Activated effector memory CD4-positive, alpha-beta T cell treated with Interleukin-2 at 50 U/mL for 16 hours (primary cell): ENCODE data around the gene MED29.
"Not testable (repeated sequence)": the region's sequence is repeated elsewhere in the genome, so short reads cannot be mapped to it uniquely, and the experiment has no call there.

Source experiments
- DNase-seq: peaks from one replicate; pipeline ENCODE4 v3.0.0-alpha.2; 2020

MED29 gene

GRCh38 chr19:39372047-39372802, 19.0 kb upstream of the MED29 start:
- DNase-seq: no peak

GRCh38 chr19:39372941-39373340, 18.2 kb upstream of the MED29 start:
- DNase-seq: no peak

GRCh38 chr19:39375929-39376328, 15.2 kb upstream of the MED29 start:
- no peak for DNase-seq

DNA sequence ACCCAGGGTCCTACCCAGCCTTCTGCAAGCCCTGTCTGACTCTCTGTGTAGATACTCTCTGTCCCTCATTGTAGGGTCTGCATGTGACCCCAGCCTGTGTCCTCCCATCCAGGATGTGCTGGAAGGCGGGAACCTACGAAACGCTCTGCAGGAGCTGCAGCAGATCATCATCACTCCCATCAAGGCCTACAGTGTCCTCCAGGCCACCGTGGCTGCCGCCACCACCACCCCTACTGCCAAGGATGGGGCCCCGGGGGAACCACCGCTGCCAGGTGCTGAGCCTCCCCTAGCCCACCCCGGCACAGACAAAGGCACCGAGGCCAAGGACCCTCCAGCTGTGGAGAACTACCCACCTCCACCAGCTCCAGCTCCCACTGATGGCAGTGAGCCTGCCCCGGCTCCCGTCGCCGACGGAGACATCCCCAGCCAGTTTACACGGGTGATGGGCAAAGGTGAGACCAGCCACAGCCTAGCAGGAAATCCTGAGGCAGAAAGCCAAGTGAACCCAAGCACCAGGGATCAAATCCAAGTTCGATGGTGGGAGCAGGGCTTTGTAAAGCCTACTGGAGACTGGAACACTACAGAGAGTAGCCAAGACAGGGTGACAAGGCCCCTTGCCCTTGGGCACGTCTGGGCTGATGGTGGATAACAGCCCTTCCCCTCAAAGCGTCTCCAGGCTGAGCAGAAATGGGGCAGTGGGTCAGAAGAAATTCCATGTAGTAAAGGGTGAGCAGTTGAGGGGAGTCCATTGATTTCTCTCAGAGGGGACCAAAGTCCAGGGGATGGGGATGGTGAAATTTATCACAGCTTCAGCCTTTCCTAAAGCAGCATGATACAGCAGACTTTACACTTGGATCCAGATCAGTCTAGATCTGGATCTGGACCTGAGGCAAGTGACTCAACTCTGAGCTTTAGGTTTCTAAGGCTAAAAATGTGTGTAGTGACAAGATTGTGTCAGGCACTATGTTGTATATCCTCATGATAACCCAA, 13.5 kb upstream of the MED29 start:
- no peak for DNase-seq

DNA sequence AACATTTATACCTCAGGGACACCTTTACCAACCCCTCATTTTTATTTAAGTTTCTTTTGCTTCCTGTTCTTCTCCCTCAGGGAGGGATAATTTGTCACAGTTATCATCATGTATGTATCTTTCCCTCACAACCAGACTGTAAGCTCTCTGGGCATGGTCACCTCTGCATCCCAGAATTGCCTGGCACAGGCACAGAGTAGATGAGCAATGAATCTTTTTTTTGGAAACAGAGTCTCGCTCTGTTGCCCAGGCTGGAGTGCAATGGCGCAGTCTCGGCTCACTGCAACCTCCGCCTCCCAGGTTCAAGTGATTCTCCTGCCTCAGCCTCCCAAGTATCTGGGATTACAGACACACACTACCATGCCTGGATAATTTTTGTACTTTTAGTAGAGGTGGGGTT, 11.8 kb upstream of the MED29 start:
- not testable (repeated sequence) for DNase-seq

DNA sequence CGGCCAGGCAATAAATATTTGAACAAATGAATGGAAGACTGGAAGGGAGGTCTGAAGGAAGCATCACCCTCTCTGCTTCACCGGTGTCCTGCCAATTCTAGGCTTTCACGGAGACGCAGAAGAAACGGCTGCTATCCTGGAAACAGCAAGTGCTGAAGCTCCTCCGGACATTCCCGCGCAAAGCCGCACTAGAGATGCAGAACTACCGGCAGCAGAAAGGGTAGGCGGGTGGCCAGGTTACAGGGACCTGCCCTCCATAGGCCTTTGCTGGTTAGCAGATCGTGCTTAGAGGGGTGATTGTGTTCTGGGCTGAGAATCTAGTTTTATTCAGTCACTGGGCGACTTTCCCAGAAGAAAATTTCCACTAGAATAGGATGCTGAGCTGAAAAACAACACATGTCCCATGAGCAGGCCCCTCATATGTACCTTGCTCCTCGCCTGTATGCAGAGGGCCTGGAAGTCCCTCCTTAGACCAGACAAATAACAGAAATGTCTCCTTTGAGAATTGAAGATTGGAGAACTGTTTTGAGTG, 11.2 kb upstream of the MED29 start:
- no peak for DNase-seq

DNA sequence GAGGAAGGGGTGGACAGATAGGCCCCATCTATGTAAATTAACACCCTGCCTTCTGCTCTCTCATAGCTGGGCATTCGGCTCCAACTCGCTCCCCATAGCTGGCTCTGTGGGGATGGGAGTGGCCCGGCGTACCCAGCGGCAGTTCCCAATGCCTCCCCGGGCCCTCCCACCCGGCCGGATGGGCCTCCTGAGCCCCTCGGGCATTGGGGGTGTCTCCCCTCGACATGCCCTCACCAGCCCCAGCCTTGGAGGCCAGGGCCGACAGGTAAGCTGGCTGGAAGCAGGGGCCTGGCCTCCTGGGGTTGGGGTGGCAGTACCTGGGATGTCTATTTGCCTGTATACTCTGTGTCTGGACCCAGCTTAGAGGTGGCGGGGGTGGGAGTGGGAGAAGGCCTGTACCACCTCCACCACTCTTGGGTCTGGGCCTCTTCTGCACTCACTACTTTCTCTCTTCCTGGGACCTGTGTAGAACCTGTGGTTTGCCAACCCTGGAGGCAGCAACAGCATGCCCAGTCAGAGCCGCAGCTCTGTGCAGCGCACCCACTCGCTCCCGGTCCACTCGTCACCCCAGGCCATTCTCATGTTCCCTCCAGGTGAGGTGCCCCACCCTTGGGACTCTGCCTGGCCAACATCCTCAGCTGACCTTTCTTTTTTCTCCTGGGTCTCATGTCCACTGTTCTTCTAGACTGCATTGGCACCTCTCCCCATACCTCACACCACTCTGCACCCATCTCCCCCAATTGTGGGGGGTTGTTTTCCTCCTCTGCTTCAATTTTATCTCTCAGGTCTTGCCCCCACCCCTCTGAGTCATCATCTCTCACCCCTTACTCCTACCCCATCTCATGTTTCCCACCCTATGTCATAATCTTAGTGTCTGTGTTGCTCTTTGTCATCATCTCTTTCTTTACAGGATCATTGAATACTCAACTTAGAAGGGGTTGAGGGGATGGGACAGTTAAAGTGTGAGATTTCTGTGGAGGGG, 10.4 kb upstream of the MED29 start:
- DNase-seq: no peak

GRCh38 chr19:39381910-39382611, 9.1 kb upstream of the MED29 start:
- DNase-seq: no peak

- no peak for DNase-seq
These were observed 8.0 kb upstream of the MED29 start for GRCh38 chr19:39382991-39383828.

- no peak for DNase-seq
These were observed 6.2 kb upstream of the MED29 start for GRCh38 chr19:39384839-39385568.

GRCh38 chr19:39385629-39386411, 5.4 kb upstream of the MED29 start:
- no peak for DNase-seq

DNA sequence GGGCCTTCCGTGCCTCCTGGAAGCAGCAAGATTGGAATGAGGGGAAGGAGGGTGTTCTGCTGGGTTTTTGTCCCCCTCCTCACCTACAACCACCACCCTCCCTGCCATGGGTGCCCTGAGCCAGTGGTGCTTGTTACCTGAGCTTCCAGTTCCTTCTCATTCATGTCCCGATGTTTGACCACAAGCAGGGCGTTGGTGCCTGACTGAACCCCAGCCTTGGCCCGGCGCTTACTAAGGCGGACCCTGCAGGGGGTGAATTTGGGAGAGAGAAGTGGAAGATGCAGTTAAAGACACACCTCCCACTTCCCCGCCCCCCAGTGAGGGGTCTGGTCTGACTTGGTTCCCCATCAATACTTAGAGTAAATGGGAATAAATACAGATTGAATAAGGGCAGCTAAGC, 4.6 kb upstream of the MED29 start:
- no peak for DNase-seq

GRCh38 chr19:39388657-39389056, 2.5 kb upstream of the MED29 start:
- no peak for DNase-seq

- DNase-seq: no peak
These were observed 1.4 kb upstream of the MED29 start for GRCh38 chr19:39389631-39390414.

GRCh38 chr19:39390451-39390750, 777 bp upstream of the MED29 start:
- no peak for DNase-seq

GRCh38 chr19:39397360-39398296, 6.5 kb downstream of the MED29 start:
- peak; percentile 87 for DNase-seq

- DNase-seq: peak; percentile 53
These were observed 7.2 kb downstream of the MED29 start for GRCh38 chr19:39398297-39398864.
